Measurements from ENCODE around the gene RPN2. TPM values are rescaled to one million over a fixed set of nuclear protein-coding genes. Genes with fewer than 3 reads are reported as not detected.

The RPN2 gene
- total and polyA plus RNA-seq, 2 donors from 2014 or later: 175 to 207 TPM

- Histone ChIP-seq H3K9me3 (ENCODE audit: control insufficient read depth in 2 of 3, insufficient read depth in 1 of 3, low read length in 3 of 3) (no peaks in the 10 kb centered on the region), H3K4me1 (ENCODE audit: control insufficient read depth in 2 of 3, insufficient read depth in 2 of 3, low read depth in 1 of 3, low read length in 3 of 3) (peaks cover 0 to 9% (median 0%) of the 10 kb centered on the region in 3 donors), H3K4me3 (ENCODE audit: low read length in 3 of 3) (peak overlapping the region in 1 of 3 donors; percentile 33), H3K27ac (ENCODE audit: low read depth in 2 of 2, low read length in 2 of 2) (peak overlapping the region; percentile 13 to 57), H3K36me3 (ENCODE audit: control insufficient read depth in 2 of 3, insufficient read depth in 3 of 3, low read length in 3 of 3) (no peaks in the 10 kb centered on the region), H3K9ac (ENCODE audit: low read length in 3 of 3) (no peak overlapping the region), H3K27me3 (ENCODE audit: control insufficient read depth, insufficient read depth, low read length) (no peaks in the 10 kb centered on the region)
- DNase-seq: peak in 4 of 5 donors; percentile 70 to 91 (median 78)
- intact Hi-C loops (cut with DNase I): no loop called here
- peak; percentile 37 for TF ChIP-seq CTCF (IDR thresholded peaks at IDR 0.05; ENCODE audit: borderline replicate concordance, extremely low read depth, insufficient read depth)
- FAIRE-seq: no peak
Observed at GRCh38 chr20:37276494-37277252, 97.5 kb downstream of the RPN2 start.

- no peak for FAIRE-seq
- H3K9me3 ChIP-seq (ENCODE audit: control insufficient read depth in 2 of 3, insufficient read depth in 1 of 3, low read length in 3 of 3): no peaks in the 10 kb centered on the region
- H3K4me1 ChIP-seq (ENCODE audit: control insufficient read depth in 2 of 3, insufficient read depth in 2 of 3, low read depth in 1 of 3, low read length in 3 of 3): peaks cover 0 to 9% (median 0%) of the 10 kb centered on the region in 3 donors
- H3K36me3 ChIP-seq (ENCODE audit: control insufficient read depth in 2 of 3, insufficient read depth in 3 of 3, low read length in 3 of 3): no peaks in the 10 kb centered on the region
- no peak for DNase-seq
- intact Hi-C loops (cut with DNase I): no loop called here
- peak overlapping the region in 1 of 3 donors; percentile 33 for H3K4me3 ChIP-seq (ENCODE audit: low read length in 3 of 3)
- H3K9ac ChIP-seq (ENCODE audit: low read length in 3 of 3): no peak overlapping the region
- H3K27me3 ChIP-seq (ENCODE audit: control insufficient read depth, insufficient read depth, low read length): no peaks in the 10 kb centered on the region
- H3K27ac ChIP-seq (ENCODE audit: low read depth in 2 of 2, low read length in 2 of 2): no peak overlapping the region
- TF ChIP-seq CTCF (IDR thresholded peaks at IDR 0.05; ENCODE audit: borderline replicate concordance, extremely low read depth, insufficient read depth): no peak
Observed at GRCh38 chr20:37277253-37277593, 98.1 kb downstream of the RPN2 start.

GRCh38 chr20:37278966-37279590, 99.9 kb downstream of the RPN2 start:
- intact Hi-C loops (cut with DNase I): no loop called here
- no peak overlapping the region for H3K9ac ChIP-seq (ENCODE audit: low read length in 3 of 3)
- H3K36me3 ChIP-seq (ENCODE audit: control insufficient read depth in 2 of 3, insufficient read depth in 3 of 3, low read length in 3 of 3): no peaks in the 10 kb centered on the region
- no peaks in the 10 kb centered on the region for H3K27me3 ChIP-seq (ENCODE audit: control insufficient read depth, insufficient read depth, low read length)
- H3K27ac ChIP-seq (ENCODE audit: low read depth in 2 of 2, low read length in 2 of 2): no peak overlapping the region
- H3K4me3 ChIP-seq (ENCODE audit: low read length in 3 of 3): no peak overlapping the region
- DNase-seq: peak in 1 of 5 donors; percentile 24
- FAIRE-seq: no peak
- H3K4me1 ChIP-seq (ENCODE audit: control insufficient read depth in 2 of 3, insufficient read depth in 2 of 3, low read depth in 1 of 3, low read length in 3 of 3): peaks cover 0 to 9% (median 0%) of the 10 kb centered on the region in 3 donors
- H3K9me3 ChIP-seq (ENCODE audit: control insufficient read depth in 2 of 3, insufficient read depth in 1 of 3, low read length in 3 of 3): no peaks in the 10 kb centered on the region
- TF ChIP-seq CTCF (IDR thresholded peaks at IDR 0.05; ENCODE audit: borderline replicate concordance, extremely low read depth, insufficient read depth): no peak

All from kidney (tissue), 14 donors.